HEK293T (cell line): ENCODE data around the gene KLHL1.

Source experiments
- CTCF ChIA-PET: fragments of 350-600 bp; formaldehyde crosslinking; extraction: SDS; loops from one replicate; lab custom pipeline; 2021; ENCODE audit warnings: antibody characterized with exemption, inconsistent platforms; lab: Yijun Ruan, JAX
- POLR2A ChIA-PET: fragments of 350-600 bp; formaldehyde crosslinking; extraction: SDS; loops from one replicate; lab custom pipeline; 2020; ENCODE audit warnings: antibody characterized with exemption, inconsistent platforms; lab: Yijun Ruan, JAX
- DNase-seq: peaks from one replicate; pipeline ENCODE4 v3.0.0; 2012; ENCODE audit warnings: mixed read lengths; ENCODE audit errors: extremely low spot score
- ARNT ChIP-seq: fragments of 450-650 bp; IDR thresholded peaks from 2 replicates; pipeline ENCODE4 v1.6.1; 2017; ENCODE audit warnings: mild to moderate bottlenecking
- BHLHE40 ChIP-seq: fragments of 450-650 bp; IDR thresholded peaks from 2 replicates; pipeline ENCODE4 v1.6.1; 2016; ENCODE audit warnings: mild to moderate bottlenecking, moderate library complexity, borderline replicate concordance
- CTBP1 ChIP-seq: fragments of 450-650 bp; IDR thresholded peaks from 2 replicates; pipeline ENCODE4 v1.6.1; 2016; ENCODE audit warnings: borderline replicate concordance
- ELF4 ChIP-seq: fragments of 450-650 bp; IDR thresholded peaks from 2 replicates; pipeline ENCODE4 v1.6.1; 2017; ENCODE audit warnings: antibody characterized with exemption
- FOXA1 ChIP-seq: fragments of 450-650 bp; IDR thresholded peaks from 2 replicates; pipeline ENCODE4 v1.6.1; 2016; ENCODE audit warnings: mild to moderate bottlenecking
- FOXK2 ChIP-seq: fragments of 450-650 bp; IDR thresholded peaks from 2 replicates; pipeline ENCODE4 v1.6.1; 2016; ENCODE audit warnings: mild to moderate bottlenecking
- FOXM1 ChIP-seq: fragments of 450-650 bp; IDR thresholded peaks from 2 replicates; pipeline ENCODE4 v1.6.1; 2017; ENCODE audit warnings: mild to moderate bottlenecking, borderline replicate concordance
- HDGF ChIP-seq: fragments of 450-650 bp; IDR thresholded peaks from 2 replicates; pipeline ENCODE4 v1.6.1; 2017; ENCODE audit warnings: antibody characterized with exemption, borderline replicate concordance
- L3MBTL2 ChIP-seq: fragments of 450-650 bp; conservative IDR thresholded peaks from 2 replicates; pipeline ENCODE4 v1.6.1; 2016; ENCODE audit warnings: mild to moderate bottlenecking
- LEF1 ChIP-seq: fragments of 450-650 bp; IDR thresholded peaks from 2 replicates; pipeline ENCODE4 v1.6.1; 2017; ENCODE audit warnings: mild to moderate bottlenecking, borderline replicate concordance
- NFRKB ChIP-seq: fragments of 450-650 bp; IDR thresholded peaks from 2 replicates; pipeline ENCODE4 v1.6.1; 2016; ENCODE audit warnings: mild to moderate bottlenecking, moderate library complexity
- PKNOX1 ChIP-seq: fragments of 450-650 bp; IDR thresholded peaks from 2 replicates; pipeline ENCODE4 v1.6.1; 2016
- SP1 ChIP-seq: fragments of 450-650 bp; IDR thresholded peaks from 2 replicates; pipeline ENCODE4 v1.6.1; 2017
- SUZ12 ChIP-seq: fragments of 450-650 bp; IDR thresholded peaks from 2 replicates; pipeline ENCODE4 v1.6.1; 2016; ENCODE audit warnings: mild to moderate bottlenecking
- TARDBP ChIP-seq: fragments of 450-650 bp; IDR thresholded peaks from 2 replicates; pipeline ENCODE4 v1.6.1; 2016
- ZNF384 ChIP-seq: fragments of 450-650 bp; IDR thresholded peaks from 2 replicates; pipeline ENCODE4 v1.6.1; 2016

Gene KLHL1

GRCh38 chr13:69720278-69720983 is 387.8 kb downstream of the KLHL1 start:
- ChIA-PET POLR2A (no interaction called here), CTCF (no interaction called here)
- DNase-seq, result no peak
- TF ChIP-seq FOXM1 (no peak), HDGF (no peak), SUZ12 (no peak), FOXK2 (no peak), ELF4 (no peak)

GRCh38 chr13:69706807-69707206 is 401.4 kb downstream of the KLHL1 start:
- no peak for DNase-seq
- ChIA-PET CTCF (no interaction called here), POLR2A (no interaction called here)
- TF ChIP-seq ELF4 (no peak), ZNF384 (no peak), PKNOX1 (peak; percentile 43; the same call in 1 of the 2 replicates)

GRCh38 chr13:69704311-69704710 is 403.9 kb downstream of the KLHL1 start:
- no peak for DNase-seq
- TF ChIP-seq FOXK2, result no peak
- no peak for TF ChIP-seq ARNT
- no peak for TF ChIP-seq L3MBTL2
- TF ChIP-seq CTBP1, result no peak
- CTCF ChIA-PET, result no interaction called here
- POLR2A ChIA-PET, result no interaction called here

- TF ChIP-seq FOXM1 (no peak), CTBP1 (no peak), SUZ12 (no peak), NFRKB (no peak), ARNT (no peak), HDGF (no peak), TARDBP (no peak), L3MBTL2 (no peak), ZNF384 (no peak), FOXK2 (no peak), ELF4 (no peak), BHLHE40 (no peak), SP1 (no peak), PKNOX1 (no peak), LEF1 (no peak), FOXA1 (no peak)
- ChIA-PET POLR2A (no interaction called here), CTCF (no interaction called here)
- no peak for DNase-seq
Measured at GRCh38 chr13:69690999-69691398, 417.3 kb downstream of the KLHL1 start.

GRCh38 chr13:69683921-69684686 is 424.1 kb downstream of the KLHL1 start:
- no peak for DNase-seq
- ChIA-PET POLR2A (no interaction called here), CTCF (no interaction called here)
- TF ChIP-seq L3MBTL2 (no peak), PKNOX1 (0 out of 2 replicates have a peak, but pooled peaks have one; percentile 4)

GRCh38 chr13:69681722-69682121 is 426.5 kb downstream of the KLHL1 start:
- POLR2A ChIA-PET, result no interaction called here
- CTCF ChIA-PET, result interaction anchor here (0.6 kb wide), 1 partner anchor 1783 kb away, joined by 3 read pairs; no protein-coding TSS in a partner anchor
- DNase-seq, result no peak
- TF ChIP-seq ARNT, result no peak; the same call in 1 of the 2 replicates
- TF ChIP-seq FOXA1, result 0 out of 2 replicates have a peak, but pooled peaks have one; percentile 64
- 0 out of 2 replicates have a peak, but pooled peaks have one; percentile 38 for TF ChIP-seq CTBP1
- TF ChIP-seq PKNOX1, result peak; percentile 79
- TF ChIP-seq SUZ12, result no peak
